Measurements from ENCODE around the gene FILIP1.

- TF ChIP-seq, protein P1, sequence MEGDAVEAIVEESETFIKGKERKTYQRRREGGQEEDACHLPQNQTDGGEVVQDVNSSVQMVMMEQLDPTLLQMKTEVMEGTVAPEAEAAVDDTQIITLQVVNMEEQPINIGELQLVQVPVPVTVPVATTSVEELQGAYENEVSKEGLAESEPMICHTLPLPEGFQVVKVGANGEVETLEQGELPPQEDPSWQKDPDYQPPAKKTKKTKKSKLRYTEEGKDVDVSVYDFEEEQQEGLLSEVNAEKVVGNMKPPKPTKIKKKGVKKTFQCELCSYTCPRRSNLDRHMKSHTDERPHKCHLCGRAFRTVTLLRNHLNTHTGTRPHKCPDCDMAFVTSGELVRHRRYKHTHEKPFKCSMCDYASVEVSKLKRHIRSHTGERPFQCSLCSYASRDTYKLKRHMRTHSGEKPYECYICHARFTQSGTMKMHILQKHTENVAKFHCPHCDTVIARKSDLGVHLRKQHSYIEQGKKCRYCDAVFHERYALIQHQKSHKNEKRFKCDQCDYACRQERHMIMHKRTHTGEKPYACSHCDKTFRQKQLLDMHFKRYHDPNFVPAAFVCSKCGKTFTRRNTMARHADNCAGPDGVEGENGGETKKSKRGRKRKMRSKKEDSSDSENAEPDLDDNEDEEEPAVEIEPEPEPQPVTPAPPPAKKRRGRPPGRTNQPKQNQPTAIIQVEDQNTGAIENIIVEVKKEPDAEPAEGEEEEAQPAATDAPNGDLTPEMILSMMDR (IDR thresholded peaks at IDR 0.05; ENCODE audit: insufficient read depth, low read depth, low read length) = no peak
- no peak for TF ChIP-seq EZH2 (IDR thresholded peaks at IDR 0.05; ENCODE audit: insufficient read depth, low read length)
These were observed 10.3 kb downstream of the FILIP1 start for GRCh38 chr6:75483136-75483952.
